Astrocyte of the cerebellum (primary cell): ENCODE measurements around the gene GNE.

Experiments
- DNase-seq: peaks from one replicate; pipeline ENCODE4 v3.0.0-alpha.2; 2011; ENCODE audit warnings: low read depth
- H3K4me3 ChIP-seq: 2 replicates; pipeline ENCODE4 v1.5.1; 2011; ENCODE audit warnings: mild to moderate bottlenecking, low read depth, low read length, moderate library complexity
- in situ Hi-C: cut with HindIII; loops from 2 replicates; pipeline ENCODE4 v1.10.0; 2017; ENCODE audit warnings: low sequenced_read_pairs
- TF ChIP-seq, protein P1 (sequence below): IDR thresholded peaks from 2 replicates; pipeline ENCODE4 v1.5.1; 2012; ENCODE audit warnings: low read length, low read depth, moderate library complexity, mild to moderate bottlenecking; ENCODE audit errors: missing control alignments

The GNE gene

DNA sequence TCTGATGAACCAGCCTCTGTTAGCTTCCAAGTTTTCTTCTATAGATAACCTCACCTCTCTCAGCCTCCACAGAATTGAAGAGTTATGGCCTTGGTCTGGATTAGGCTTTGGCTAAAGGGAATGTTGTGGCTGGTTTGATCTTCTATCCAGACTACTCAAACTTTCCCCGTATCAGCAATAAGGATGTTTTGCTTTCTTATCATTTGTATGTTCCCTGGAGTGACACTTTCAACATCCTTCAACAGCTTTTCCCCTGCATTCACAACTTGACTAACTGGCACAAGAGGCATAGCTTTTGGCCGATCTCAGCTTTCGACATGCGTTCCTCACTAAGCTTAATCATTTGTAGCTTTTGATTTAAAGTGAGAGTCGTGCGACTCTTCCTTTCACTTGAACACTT, 28.1 kb upstream of the GNE start:
- in situ Hi-C loops = loop anchor here (5.0 kb wide), 1 partner anchor 56 kb away; no protein-coding TSS in a partner anchor
- no peak overlapping the region for H3K4me3 ChIP-seq
- DNase-seq = no peak
- TF ChIP-seq, protein P1, sequence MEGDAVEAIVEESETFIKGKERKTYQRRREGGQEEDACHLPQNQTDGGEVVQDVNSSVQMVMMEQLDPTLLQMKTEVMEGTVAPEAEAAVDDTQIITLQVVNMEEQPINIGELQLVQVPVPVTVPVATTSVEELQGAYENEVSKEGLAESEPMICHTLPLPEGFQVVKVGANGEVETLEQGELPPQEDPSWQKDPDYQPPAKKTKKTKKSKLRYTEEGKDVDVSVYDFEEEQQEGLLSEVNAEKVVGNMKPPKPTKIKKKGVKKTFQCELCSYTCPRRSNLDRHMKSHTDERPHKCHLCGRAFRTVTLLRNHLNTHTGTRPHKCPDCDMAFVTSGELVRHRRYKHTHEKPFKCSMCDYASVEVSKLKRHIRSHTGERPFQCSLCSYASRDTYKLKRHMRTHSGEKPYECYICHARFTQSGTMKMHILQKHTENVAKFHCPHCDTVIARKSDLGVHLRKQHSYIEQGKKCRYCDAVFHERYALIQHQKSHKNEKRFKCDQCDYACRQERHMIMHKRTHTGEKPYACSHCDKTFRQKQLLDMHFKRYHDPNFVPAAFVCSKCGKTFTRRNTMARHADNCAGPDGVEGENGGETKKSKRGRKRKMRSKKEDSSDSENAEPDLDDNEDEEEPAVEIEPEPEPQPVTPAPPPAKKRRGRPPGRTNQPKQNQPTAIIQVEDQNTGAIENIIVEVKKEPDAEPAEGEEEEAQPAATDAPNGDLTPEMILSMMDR = no peak

DNA sequence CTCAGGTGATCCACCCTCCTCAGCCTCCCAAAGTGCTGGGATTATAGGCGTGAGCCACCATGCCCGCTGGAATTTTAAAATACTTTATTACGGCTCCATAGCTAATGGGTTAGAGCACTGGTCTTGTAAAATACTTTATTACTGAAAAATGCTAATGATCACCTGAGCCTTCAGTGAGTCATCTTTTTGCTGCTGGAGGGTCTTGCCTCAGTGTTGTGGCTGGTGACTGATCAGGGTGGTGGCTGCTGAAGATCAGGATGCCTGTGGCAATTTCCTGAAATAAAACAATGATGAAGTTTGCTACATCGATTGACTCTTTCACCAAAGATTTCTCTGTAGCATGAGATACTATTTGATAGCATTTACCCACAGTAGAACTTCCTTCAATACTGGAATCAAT, 26.0 kb upstream of the GNE start:
- H3K4me3 ChIP-seq = no peak overlapping the region
- no peak for DNase-seq
- TF ChIP-seq, protein P1 = no peak
- in situ Hi-C loops = no loop called here

DNA sequence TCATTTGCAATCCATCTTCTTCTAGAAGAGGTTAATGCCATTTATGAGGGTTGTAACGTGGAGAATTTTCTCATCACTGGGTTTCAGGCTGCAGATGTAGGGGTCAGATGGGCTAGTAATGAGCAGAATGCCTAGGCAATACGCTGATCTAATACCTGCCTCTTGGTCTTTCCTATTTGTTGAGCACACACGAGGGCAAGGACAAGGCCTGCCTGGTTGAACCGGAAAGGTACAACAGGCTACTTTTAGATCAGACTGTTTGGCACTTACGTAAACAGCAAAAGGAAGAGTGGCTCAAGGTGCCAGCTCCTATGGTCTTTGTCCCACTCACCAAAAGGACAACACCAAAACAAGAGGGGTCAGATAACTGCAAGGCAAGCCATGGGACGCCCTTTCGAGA, 24.0 kb upstream of the GNE start:
- TF ChIP-seq, protein P1 = no peak
- H3K4me3 ChIP-seq = no peak overlapping the region
- in situ Hi-C loops = no loop called here
- no peak for DNase-seq

DNA sequence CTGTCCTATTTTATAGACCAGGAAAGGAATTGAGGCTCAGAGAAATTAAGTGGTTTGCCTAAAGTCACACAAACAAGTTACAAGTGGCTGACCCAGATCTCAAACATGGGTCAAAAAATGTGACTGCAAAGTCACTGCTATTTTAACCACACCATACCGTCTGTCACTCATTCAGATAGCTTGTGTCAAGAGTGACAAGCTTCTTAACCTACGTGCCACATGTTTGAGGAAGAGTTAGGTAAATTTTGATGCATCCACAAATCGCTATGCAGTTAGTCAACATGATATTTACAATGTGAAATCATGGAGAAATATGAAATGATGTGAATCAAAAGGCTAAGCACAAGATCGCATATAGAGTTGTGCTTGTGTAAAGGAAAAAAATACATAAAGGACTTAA, 22.7 kb upstream of the GNE start:
- no peak for DNase-seq
- in situ Hi-C loops = no loop called here
- TF ChIP-seq, protein P1 = no peak
- H3K4me3 ChIP-seq = no peak overlapping the region

DNA sequence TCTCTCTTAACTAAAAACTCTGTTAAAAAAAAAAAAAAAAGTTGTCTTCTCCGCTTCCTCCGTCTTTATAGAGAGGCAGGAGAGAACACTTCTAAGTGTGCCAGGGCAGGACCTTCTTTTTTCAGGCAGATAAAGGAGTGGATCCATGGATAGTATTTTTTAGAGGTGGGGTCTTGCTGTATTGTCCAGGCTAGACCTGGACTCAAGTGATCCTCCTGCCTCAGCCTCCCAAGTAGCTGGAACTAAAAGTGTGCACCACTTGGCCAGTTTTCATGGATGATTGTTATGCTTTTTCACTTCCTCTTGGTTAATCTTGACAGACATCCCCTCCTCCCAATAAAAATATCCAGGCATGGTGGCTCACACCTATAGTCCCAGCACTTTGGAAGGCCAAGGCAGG, 20.0 kb upstream of the GNE start:
- no peak overlapping the region for H3K4me3 ChIP-seq
- in situ Hi-C loops = no loop called here
- TF ChIP-seq, protein P1 = no peak
- no peak for DNase-seq

DNA sequence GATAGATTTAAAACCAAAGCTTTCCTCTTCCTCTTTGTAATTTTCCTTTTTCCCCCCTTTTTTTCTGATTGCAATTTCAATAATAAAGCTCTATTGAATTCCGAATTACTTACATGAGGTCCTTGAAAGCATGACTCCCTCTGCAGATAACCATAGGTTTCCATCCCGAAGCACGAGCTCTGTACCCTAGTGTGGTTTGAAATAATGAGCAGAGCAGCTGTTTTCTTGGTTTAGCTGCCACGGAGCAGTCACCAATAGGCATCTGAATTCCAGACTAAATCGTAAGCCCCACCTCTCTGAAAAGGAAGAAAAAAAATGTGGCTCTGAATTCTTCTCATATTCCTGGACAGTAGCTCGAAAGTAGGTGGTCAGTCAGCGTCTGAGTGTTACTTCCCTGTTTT, 18.5 kb upstream of the GNE start:
- in situ Hi-C loops = no loop called here
- peak; percentile 54 for DNase-seq
- no peak overlapping the region for H3K4me3 ChIP-seq
- TF ChIP-seq, protein P1 = no peak

DNA sequence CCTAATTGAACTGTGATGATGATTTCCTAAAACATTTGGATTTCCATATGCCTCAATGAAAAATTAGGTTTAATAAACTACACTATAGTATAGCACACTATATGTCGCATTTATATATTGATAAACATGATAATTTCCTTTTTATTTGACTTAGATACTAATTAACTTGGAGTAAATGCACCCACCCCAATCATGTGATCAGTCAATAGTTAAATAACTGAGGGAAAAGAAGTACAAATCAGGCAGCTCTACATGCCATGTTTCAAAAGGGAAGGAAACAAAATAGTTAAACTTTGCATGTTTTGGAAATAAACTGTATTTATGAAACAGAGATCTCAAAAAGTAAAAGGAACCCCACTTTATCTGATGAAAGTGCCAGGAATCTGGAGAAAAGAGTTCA, 18.0 kb upstream of the GNE start:
- in situ Hi-C loops = no loop called here
- DNase-seq = no peak
- H3K4me3 ChIP-seq = no peak overlapping the region
- TF ChIP-seq, protein P1 = no peak
